GM19023 (cell line): ENCODE data around the gene C6orf52.
"Not testable (repeated sequence)": the region's sequence is repeated elsewhere in the genome, so short reads cannot be mapped to it uniquely, and the experiment has no call there.

Source experiments
- ATAC-seq: cut with Tn5 transposase; IDR thresholded peaks from one replicate; pipeline ENCODE4 v1.9.1; 2021; ENCODE audit warnings: mild to moderate bottlenecking, moderate library complexity; ENCODE audit not compliant: unreplicated experiment

The C6orf52 gene

GRCh38 chr6:10694302-10695085, at the start of gene C6orf52, which contains the start of gene PAK1IP1:
Gene C6orf52, minus strand, starts transcription at chr6:10694616. Its CDS starts 7,066 bp downstream, at chr6:10687550.
Gene PAK1IP1, plus strand, starts transcription at chr6:10694972. Its CDS starts 14 bp downstream, at chr6:10694986.
- ATAC-seq: peak; percentile 99

GRCh38 chr6:10743515-10743914, 49.1 kb upstream of the C6orf52 start:
- ATAC-seq: no peak

- ATAC-seq: no peak
These were observed 47.8 kb upstream of the C6orf52 start for GRCh38 chr6:10742251-10742650.

GRCh38 chr6:10741643-10742042, 47.2 kb upstream of the C6orf52 start:
- not testable (repeated sequence) for ATAC-seq

- ATAC-seq: no peak
These were observed 45.6 kb upstream of the C6orf52 start for GRCh38 chr6:10740061-10740460.

GRCh38 chr6:10736731-10737130, 42.3 kb upstream of the C6orf52 start:
- no peak for ATAC-seq

GRCh38 chr6:10733863-10734262, 39.4 kb upstream of the C6orf52 start:
- no peak for ATAC-seq

- ATAC-seq: no peak
These were observed 38.8 kb upstream of the C6orf52 start for GRCh38 chr6:10733151-10733715.

- no peak for ATAC-seq
These were observed 35.8 kb upstream of the C6orf52 start for GRCh38 chr6:10730254-10730653.

- no peak for ATAC-seq
These were observed 31.3 kb upstream of the C6orf52 start for GRCh38 chr6:10725716-10726115.

GRCh38 chr6:10725044-10725443, 30.6 kb upstream of the C6orf52 start:
- ATAC-seq: no peak

GRCh38 chr6:10723567-10723881, 29.1 kb upstream of the C6orf52 start:
- ATAC-seq: no peak

- ATAC-seq: peak; percentile 96
These were observed 28.6 kb upstream of the C6orf52 start, which contains the start of gene TMEM14C for GRCh38 chr6:10722820-10723566. Gene TMEM14C, plus strand, starts transcription at chr6:10723070. Its CDS starts 1,544 bp downstream, at chr6:10724614.

- ATAC-seq: no peak
These were observed 28.1 kb upstream of the C6orf52 start for GRCh38 chr6:10722570-10722819.

- ATAC-seq: no peak
These were observed 27.6 kb upstream of the C6orf52 start for GRCh38 chr6:10721850-10722569.

- ATAC-seq: not testable (repeated sequence)
These were observed 26.8 kb upstream of the C6orf52 start for GRCh38 chr6:10720960-10721849.

GRCh38 chr6:10720265-10720959, 26.0 kb upstream of the C6orf52 start:
- ATAC-seq: peak; percentile 24

- ATAC-seq: no peak
These were observed 25.5 kb upstream of the C6orf52 start for GRCh38 chr6:10719964-10720264.

- ATAC-seq: no peak
These were observed 25.0 kb upstream of the C6orf52 start for GRCh38 chr6:10719296-10719963.
